ENCODE data around the gene ANK3.

Gene ANK3

GRCh38 chr10:60167050-60167449 is 222.6 kb downstream of the ANK3 start:
- no peak for DNase-seq

DNA sequence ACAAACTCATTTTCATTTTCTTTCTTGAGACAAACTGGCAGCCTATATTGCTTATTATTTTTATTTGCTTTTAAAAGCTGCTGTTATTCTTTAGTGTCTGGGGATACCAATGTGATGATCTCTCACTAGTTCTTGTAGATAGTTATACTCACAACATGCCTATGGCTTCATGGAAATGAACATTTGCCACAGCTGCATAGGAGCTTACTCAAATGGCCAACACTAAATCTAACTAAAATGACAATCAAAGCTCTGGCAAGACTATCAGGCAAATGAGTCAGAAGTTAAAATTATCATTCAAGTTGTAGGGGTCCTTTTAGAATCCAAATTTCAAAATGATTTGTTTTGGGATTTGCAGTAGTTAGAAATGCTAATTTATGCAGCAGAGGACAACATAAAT is 225.9 kb downstream of the ANK3 start:
- DNase-seq = no peak

GRCh38 chr10:60162631-60163030 is 227.0 kb downstream of the ANK3 start:
- DNase-seq = peak; percentile 1

DNA sequence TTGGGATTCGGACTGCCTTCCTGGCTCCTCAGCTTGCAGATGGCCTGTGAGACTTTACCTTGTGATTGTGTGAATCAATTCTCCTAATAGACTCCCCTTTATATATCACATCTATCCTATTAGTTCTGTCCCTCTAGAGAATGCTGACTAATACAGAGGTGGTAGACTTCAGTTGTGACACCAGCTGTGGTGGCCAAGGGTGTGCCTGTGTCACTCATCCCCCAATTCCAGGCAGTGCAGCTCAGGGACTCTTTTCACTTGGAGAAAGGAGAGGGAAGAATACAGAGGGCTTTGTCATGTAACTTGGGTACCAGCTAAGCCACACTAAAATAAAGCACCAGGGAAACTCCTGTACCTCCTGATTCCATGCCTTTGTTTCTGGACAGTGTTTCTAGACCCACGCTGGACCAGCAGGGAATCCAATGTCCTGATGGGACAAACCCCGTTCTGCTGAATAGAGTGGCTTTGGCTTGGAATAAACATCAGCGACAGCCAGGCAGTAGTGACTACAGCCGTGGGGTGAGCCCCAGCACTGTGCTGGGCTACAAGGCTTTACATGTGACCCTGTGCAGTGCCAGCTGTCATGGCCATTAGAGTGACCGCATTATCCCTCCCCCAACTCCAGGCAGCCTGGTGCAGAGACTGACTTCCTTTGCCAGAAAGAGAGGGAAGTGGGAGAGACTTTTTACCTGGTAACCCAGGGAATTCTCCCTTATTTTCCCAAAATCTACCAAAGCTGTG is 233.6 kb downstream of the ANK3 start:
- no peak for DNase-seq

- DNase-seq = no peak
These were observed 234.4 kb downstream of the ANK3 start for GRCh38 chr10:60155099-60155877.

GRCh38 chr10:60149003-60149402 is 240.7 kb downstream of the ANK3 start:
- no peak for DNase-seq

- DNase-seq = no peak
These were observed 241.3 kb downstream of the ANK3 start for GRCh38 chr10:60148266-60148840.

DNA sequence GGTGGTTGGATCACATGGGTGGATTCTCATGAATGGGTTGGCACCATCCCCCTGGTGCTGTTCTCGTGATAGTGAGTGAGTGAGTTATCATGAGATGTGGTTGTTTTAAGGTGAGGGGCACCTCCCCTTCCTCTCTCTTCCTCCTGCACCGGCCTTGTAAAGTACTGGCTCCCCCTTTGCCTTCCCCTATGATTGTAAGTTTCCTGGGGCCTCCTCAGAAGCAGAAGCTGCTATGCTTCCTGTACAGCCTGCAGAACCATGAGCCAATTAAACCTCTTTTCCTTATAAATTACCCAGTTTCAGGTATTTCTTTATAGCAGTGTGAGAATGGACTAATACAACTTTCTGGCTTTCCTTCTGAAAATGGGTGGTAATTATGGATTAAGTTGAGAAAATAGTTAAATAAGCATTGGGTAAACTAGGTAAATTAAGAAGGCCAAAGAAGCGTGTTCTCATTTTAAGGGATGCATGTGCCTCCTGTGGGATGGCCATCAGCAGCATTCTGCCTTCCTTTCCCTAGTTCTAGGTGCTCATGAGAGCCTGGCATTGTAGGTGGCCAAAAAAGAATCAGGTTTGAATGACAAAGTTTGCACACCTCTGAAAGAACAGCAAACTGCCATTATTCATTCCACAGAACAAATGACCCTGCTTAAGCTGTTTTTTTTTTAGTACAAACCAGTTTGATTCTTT is 242.0 kb downstream of the ANK3 start:
- DNase-seq = no peak

DNA sequence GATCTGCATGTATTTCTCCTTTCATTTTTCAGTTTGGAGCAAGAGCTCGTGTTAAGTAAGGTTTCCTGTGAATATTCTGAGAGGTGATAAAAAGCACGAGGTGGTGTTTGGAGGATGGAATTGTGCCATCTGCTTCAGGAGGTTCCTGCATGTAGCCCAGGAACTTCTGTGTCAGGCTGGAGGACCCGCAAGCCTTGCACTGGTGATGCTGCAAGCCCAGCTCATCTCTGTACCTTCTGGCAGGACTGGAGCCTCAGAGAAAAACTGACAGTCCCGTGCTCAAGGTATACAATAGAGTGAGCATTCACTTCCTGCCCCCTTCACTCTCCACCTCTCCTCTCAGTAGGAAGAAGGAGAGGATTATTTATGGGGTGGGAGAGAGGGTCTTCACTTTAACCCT is 242.7 kb downstream of the ANK3 start:
- no peak for DNase-seq

DNA sequence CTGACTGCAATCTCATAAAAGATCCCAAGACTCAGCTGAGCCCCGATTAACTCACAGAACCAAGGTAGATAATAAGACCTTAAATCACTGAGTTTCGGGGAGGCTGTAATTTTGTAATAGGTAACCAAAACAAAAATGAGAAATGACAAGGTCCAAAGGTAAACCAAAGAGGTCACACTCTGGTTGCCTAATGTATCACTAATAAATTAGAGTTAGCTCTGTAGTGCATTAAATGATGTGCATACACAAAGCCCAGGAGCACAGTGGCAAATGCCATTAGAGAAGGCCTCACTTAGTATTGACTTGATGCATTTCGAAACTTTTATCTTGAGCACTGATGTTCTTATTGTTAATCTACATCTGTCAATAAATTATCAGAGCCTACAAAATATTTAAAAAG is 245.6 kb downstream of the ANK3 start:
- DNase-seq = no peak

DNA sequence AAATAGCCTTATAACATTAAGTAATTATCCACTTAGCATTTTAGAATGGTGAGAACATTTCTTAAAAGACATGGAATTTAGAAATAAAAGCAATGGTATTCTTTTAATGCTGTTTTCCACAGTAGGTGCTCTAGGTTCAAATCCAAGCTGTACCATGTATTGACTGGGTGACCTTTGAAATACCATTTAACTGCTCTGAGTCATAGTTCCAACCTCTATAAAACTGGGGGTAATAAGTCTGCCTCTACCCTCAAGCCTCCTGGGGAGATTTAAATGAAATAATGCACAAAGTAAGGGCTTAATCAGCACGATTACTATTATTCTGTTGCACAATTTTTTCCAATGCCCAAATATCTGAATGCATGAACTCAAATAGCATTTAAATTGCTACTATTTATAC is 246.9 kb downstream of the ANK3 start:
- no peak for DNase-seq

DNA sequence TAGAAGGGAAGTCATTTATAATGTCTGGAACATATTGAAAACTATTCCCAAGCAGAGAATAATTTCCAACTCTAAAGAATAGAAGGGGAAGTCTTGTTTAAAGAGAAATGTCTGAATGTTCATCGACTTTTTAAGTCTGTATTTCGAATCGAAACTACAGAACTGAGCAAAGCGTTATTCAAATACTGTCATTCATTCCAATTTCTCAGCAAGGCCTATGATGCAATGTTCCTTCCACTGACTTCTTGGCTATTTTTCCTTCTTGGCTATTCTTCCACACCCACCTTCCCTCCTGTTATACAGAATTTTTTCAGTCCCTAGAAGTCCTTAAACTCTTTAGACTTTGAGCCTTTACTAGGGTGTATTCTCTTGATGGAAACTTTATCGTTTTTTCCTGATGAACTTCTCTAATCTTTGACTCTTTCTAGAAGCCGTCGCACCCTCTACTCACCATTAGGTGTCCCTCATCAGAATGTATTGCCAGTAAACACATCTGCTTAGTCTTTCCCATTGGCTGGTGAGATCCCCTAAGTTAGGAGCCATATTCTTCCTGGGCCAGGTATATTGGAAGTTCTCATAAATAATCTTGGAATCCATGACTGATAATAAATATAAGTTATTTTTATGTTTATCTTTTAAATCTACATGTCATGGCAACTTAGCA is 247.6 kb downstream of the ANK3 start:
- no peak for DNase-seq

- no peak for DNase-seq
These were observed 248.7 kb downstream of the ANK3 start for GRCh38 chr10:60140651-60141632.

DNA sequence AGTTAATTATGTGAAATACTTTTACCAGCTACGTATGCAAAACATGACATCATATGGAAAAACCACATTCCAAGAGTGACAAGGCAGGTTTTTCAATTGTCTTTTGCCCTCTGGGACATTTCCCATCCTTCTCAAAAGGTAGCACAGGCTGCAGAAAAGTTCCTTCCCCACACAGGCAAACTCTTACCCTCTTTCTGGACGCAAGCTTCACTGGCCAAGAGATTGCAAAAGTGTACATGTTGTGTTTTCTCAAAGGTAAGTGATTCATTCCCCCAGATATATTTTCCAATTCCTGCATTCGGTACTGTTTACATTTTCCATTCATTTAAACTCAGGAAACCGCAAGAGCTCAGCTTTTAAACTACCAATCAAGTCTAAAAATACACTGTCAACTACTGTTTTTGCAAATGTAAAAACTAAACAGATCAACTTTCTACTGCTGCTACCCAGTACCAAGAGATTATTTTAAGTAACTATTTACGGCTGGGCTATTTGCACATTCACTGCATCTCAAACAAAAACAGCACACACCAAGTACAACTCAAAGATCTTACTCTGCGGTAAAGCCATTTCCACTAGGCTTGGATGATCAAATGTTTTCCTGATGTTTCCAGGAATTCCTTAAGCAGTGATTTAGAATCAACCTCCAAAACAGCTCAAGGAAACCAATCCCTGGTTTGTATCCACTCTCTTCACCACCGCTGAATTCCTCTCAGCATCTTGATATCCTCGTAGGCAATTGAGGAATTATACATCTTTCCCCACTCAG is 249.7 kb downstream of the ANK3 start:
- no peak for DNase-seq

- DNase-seq = no peak
These were observed 250.4 kb downstream of the ANK3 start for GRCh38 chr10:60139290-60139689.

- DNase-seq = no peak
These were observed 250.8 kb downstream of the ANK3 start for GRCh38 chr10:60138842-60139241.

DNA sequence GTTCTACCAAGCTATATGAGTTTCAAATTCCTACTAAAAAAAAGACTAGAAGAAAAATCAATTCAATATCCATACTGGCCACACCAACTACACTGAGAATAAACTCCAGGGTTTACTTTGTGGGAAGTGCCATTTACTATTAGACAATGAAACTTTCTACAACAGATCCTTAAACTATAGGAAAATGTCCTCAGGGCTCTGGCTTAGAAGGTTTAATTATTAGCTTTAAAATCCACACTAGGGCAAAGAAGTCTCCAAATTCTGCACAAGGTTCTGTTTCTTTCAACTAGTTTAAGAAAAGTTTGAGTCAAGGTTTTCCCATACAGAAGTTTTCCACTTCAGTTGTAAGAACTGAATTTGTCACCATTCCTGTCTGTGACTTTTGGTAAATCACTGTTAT is 251.6 kb downstream of the ANK3 start:
- DNase-seq = no peak

DNA sequence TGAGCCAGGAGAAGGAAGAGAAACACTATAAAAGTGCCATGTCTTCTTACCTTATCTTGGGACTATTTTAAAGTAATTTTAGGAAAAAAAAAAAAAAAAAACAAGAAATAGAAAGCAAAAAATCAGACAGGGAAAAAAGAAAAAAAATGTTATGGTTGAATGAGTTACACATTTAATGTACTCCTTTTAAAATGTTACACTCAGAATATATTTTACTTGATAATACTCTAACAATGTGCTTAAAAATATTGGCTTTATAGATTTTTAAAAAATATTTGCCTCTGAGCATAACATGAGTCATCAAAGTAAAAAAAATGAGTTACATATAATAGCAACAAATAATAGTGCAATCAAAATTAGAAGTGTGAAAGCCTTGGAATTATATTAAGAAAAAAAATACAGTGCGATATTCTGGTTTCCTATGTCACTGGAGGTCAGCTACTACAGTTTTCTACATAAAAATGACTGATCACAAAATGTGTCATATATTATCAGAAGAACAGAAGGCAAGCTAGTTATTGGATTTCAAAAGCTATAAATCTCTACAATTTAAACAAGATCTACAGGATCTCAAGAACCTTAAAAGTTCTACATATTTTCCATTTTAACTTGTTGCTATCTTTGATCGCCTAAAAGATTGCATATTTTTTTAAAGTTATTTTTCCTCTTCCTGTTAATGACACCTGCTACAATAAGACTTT is 252.2 kb downstream of the ANK3 start:
- DNase-seq = no peak

DNA sequence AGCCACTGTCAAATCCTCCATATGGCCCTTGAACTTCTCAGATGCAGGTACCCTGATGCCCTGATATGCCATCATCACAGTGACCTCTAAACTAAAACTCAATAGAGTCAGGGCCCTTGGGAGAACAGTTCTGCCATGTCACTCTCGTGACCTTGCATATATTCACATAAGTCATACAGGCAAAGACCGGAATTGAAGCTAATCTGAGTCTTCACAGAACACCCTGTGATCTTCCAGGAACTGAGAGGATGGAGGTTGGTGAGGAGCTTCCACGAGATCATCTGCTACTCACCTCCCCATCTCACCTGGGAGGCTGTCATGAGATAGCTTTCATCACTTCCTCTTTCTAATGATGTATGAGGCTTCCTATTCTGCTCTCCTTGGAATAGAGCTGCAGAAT is 254.7 kb downstream of the ANK3 start:
- DNase-seq = no peak

DNA sequence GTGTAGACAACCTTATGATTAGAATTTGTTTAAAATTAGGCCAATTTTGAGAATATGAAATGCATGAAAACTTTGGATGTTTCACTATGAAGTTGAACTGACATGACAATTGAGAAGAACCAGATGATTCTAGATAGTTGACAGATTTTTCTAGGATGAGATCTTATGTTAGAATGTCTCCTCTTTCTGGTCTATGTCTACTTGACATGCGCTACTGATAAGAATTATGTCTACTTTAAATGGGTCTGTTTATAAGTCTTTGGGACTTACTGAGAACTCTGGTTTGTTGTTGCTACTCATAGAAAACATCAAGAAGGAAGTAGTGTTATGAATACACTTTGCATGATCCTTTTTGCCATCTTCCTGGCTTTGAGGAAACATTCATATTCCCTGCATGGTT is 255.1 kb downstream of the ANK3 start:
- no peak for DNase-seq
